ENCODE data around the gene RTCB. TPM values are rescaled to one million over a fixed set of nuclear protein-coding genes. Genes with fewer than 3 reads are reported as not detected.
"Not testable (repeated sequence)": the region's sequence is repeated elsewhere in the genome, so short reads cannot be mapped to it uniquely, and the experiment has no call there.

Gene RTCB
- total and polyA plus RNA-seq, 7 donors: 46.8 to 149 (median 66.4) TPM

GRCh38 chr22:32354360-32355351 is 57.4 kb downstream of the RTCB start:
- Histone ChIP-seq H3K4me3 (no peak overlapping the region), H3K4me1 (no peaks in the 10 kb centered on the region), H3K27me3 (no peaks in the 10 kb centered on the region), H3K9me3 (no peaks in the 10 kb centered on the region), H3K27ac (no peak overlapping the region), H3K36me3 (no peaks in the 10 kb centered on the region)
- DNase-seq: no peak
- 87 to 90% methylated on average over 30 of the region's 30 CpGs for WGBS, 2 donors
- TF ChIP-seq POLR2AphosphoS5 (IDR thresholded peaks at IDR 0.05) (peak in 2 of 4 donors; percentile 16 to 33), CTCF (IDR thresholded peaks at IDR 0.05) (no peak), POLR2A (IDR thresholded peaks at IDR 0.05) (no peak), EP300 (IDR thresholded peaks at IDR 0.05) (no peak)
- intact Hi-C loops (cut with DNase I): no loop called here

- WGBS, 2 donors: 93 to 94% methylated on average over 19 of the region's 19 CpGs
- no peaks in the 10 kb centered on the region for H3K36me3 ChIP-seq
- H3K4me3 ChIP-seq: no peak overlapping the region
These were observed 58.2 kb downstream of the RTCB start for GRCh38 chr22:32353840-32354239.

GRCh38 chr22:32353292-32353691 is 58.8 kb downstream of the RTCB start:
- 95 to 96% methylated on average over 28 of the region's 28 CpGs for WGBS, 2 donors
- no peak for DNase-seq

More at GRCh38 chr22:32353840-32354239, 58.2 kb downstream of the RTCB start:
- Histone ChIP-seq H3K9me3 (no peaks in the 10 kb centered on the region), H3K4me1 (no peaks in the 10 kb centered on the region), H3K27me3 (no peaks in the 10 kb centered on the region), H3K27ac (no peak overlapping the region)
- intact Hi-C loops (cut with DNase I): no loop called here
- DNase-seq: no peak
- TF ChIP-seq POLR2A (IDR thresholded peaks at IDR 0.05): no peak

GRCh38 chr22:32352681-32353080 is 59.4 kb downstream of the RTCB start:
- DNase-seq: no peak
- Histone ChIP-seq H3K27me3 (no peaks in the 10 kb centered on the region), H3K4me3 (no peak overlapping the region), H3K9me3 (no peaks in the 10 kb centered on the region), H3K27ac (no peak overlapping the region), H3K4me1 (no peaks in the 10 kb centered on the region), H3K36me3 (no peaks in the 10 kb centered on the region)
- intact Hi-C loops (cut with DNase I): no loop called here
- TF ChIP-seq EP300 (IDR thresholded peaks at IDR 0.05) (no peak), CTCF (IDR thresholded peaks at IDR 0.05) (no peak), POLR2AphosphoS5 (IDR thresholded peaks at IDR 0.05) (no peak)
- 90 to 96% methylated on average over 14 of the region's 14 CpGs for WGBS, 2 donors

More at GRCh38 chr22:32353292-32353691, 58.8 kb downstream of the RTCB start:
- no peaks in the 10 kb centered on the region for H3K4me1 ChIP-seq
- no peaks in the 10 kb centered on the region for H3K36me3 ChIP-seq
- no peaks in the 10 kb centered on the region for H3K27me3 ChIP-seq
- intact Hi-C loops (cut with DNase I): no loop called here
- TF ChIP-seq CTCF (IDR thresholded peaks at IDR 0.05) (no peak), EP300 (IDR thresholded peaks at IDR 0.05) (no peak), POLR2A (IDR thresholded peaks at IDR 0.05) (no peak)
- no peak overlapping the region for H3K4me3 ChIP-seq
- no peaks in the 10 kb centered on the region for H3K9me3 ChIP-seq
- no peak overlapping the region for H3K27ac ChIP-seq

GRCh38 chr22:32351875-32352274 is 60.2 kb downstream of the RTCB start:
- H3K4me1 ChIP-seq; H3K36me3 ChIP-seq; H3K9me3 ChIP-seq; H3K4me3 ChIP-seq; H3K27me3 ChIP-seq; H3K27ac ChIP-seq; DNase-seq; intact Hi-C loops (cut with DNase I): not testable (repeated sequence)
- 95 to 98% methylated on average over 1 of the region's 1 CpG for WGBS, 2 donors
